NCI-H1092 (cell line): Measurements from ENCODE around the gene AKT3.
"Not testable (repeated sequence)": the region's sequence is repeated elsewhere in the genome, so short reads cannot be mapped to it uniquely, and the experiment has no call there.

Source experiments
- DNase-seq: peaks from one replicate; lab custom pipeline; 2025; lab: John Stamatoyannopoulos, UW

AKT3 gene

DNA sequence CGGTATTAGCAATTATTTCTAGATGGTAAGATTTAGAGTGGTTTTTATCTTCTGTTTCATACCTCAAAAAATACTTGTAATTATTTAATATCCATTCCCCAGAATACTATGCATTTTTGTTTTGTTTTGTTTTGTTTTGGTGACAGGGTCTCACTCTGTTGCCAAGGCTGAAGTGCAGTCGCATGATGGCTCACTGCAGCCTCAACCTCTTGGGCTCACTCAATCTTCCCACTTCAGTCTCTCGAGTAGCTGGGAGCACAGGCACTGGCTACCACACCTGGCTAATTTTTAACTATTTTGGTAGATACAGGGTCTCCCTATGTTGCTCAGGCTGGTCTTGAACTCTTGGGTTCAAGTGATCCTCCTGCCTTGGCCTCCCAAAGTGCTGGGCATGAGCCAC lies 252.7 kb downstream of the AKT3 start:
- no peak for DNase-seq

DNA sequence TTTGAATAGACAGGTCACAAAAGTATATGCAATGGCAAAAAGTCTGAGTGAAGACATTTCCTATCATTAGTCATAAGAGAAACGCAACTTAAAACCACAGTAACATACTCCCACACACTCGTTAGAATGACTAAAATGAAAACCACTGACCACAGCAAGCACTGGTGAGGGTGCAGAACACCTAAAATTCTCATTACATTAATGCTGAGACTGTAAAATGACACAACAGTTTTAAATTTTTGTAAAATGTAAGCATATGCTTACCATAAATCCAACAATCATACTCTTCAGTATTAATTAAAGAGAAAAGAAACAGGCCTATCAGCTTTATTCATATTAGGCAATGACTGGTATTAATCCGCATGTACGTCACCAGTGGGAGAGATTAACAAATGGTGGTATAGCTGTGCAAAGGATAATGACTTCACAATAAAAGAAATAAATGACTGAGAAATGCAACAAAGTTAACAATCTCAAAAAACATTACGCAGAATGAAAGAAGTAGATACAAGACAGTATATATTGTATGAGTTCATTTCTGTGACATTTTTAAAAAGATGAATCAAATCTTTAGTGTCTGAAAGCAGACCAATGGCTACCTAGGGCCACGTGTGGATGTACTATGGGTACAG lies 253.5 kb downstream of the AKT3 start:
- DNase-seq, result no peak

GRCh38 chr1:243595527-243596210 lies 254.4 kb downstream of the AKT3 start:
- DNase-seq, result no peak

DNA sequence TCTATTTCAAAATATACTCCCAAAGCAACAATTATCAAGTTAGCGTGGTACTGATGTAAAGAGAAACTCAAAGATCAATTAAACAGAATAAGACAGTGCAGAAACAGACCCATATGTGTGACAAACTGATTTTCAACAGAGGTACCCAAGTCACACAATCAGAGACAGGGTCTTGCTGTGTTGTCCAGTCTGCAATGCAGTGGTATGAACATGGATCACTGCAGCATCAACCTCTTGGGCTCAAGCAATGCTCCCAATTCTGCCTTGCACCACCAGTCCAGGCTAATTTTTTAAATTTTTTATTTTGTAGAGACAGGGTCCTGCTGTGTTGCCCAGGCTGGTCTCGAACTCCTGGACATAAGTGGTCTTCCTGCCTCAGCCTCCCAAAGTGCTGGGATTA lies 255.6 kb downstream of the AKT3 start:
- DNase-seq, result no peak

- not testable (repeated sequence) for DNase-seq
Measured at GRCh38 chr1:243589286-243589685, 260.8 kb downstream of the AKT3 start.

DNA sequence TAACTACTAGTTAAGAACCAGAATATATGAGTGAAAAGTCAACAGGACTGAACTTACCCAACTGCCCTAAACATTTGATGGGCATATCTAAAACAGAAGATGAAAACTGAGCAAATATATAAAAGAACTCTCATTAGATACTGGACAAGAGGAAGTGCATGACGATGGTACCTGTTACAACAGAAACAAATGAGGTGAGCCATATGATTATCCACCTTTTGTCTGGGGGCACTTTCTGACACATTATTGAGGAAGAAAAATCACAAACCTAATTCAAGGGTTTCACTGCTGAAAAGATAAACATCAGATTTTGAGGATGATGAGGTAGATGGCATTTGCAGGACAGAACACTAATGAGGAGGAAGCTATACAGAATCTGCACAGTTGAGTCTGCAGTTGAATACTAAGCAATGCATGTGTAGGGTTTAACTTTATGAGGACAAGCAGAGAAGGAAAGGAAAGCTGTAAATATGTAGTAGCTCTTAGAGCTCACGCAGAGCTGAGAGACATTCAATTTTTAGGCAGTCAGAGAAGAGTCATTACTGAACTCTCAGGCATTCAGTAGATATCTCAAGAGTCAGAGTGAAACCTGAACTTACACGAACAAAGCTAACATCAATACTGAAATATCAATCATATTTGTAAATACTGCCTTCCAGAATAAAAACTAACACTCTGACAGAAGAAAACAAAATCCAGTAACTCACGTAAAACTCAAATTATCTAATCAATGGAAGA lies 262.1 kb downstream of the AKT3 start:
- DNase-seq, result no peak

DNA sequence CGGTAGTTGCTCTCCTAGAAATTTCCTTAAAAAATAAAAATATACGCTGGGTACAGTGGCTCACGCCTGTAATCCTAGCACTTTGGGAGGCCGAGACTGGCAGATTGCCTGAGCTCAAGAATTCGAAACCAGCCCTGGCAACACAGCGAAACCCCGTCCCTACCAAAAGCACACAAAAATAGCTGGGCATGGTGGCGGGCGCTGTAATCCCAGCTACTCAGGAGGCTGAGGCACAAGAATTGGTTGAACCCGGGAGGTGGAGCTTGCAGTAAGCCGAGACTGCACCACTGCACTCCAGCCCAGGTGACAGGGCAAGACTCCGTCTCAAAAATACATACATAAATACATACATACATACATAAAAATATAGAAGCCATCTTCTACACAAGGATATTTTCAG lies 262.8 kb downstream of the AKT3 start:
- no peak for DNase-seq

GRCh38 chr1:243585982-243586381 lies 264.1 kb downstream of the AKT3 start:
- no peak for DNase-seq

GRCh38 chr1:243582326-243582725 lies 267.7 kb downstream of the AKT3 start:
- no peak for DNase-seq

GRCh38 chr1:243580984-243581383 lies 269.1 kb downstream of the AKT3 start:
- no peak for DNase-seq

DNA sequence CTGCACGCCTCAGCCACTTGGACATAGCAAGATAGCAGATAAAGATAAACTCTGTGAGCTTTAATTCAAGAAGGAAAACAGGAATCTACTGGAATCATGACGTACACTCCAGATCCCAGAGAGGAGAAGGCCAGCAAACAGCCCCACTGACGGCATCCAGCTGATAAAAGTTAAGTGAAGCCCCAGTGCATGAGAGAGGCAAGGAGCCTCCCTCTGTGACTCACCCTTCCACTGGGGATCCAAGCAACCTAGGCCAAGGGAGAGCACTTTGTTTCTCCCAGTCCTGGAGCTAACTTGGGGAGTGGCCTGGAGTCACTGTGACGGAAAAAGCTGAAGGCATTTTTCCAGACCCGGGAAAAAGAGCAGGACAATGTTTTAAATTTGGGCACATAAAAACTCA lies 270.0 kb downstream of the AKT3 start:
- no peak for DNase-seq

- peak; percentile 25 for DNase-seq
Measured at GRCh38 chr1:243575070-243575469, 275.0 kb downstream of the AKT3 start.

- DNase-seq, result no peak
Measured at GRCh38 chr1:243572940-243573339, 277.1 kb downstream of the AKT3 start.

- no peak for DNase-seq
Measured at GRCh38 chr1:243568793-243569192, 281.2 kb downstream of the AKT3 start.

DNA sequence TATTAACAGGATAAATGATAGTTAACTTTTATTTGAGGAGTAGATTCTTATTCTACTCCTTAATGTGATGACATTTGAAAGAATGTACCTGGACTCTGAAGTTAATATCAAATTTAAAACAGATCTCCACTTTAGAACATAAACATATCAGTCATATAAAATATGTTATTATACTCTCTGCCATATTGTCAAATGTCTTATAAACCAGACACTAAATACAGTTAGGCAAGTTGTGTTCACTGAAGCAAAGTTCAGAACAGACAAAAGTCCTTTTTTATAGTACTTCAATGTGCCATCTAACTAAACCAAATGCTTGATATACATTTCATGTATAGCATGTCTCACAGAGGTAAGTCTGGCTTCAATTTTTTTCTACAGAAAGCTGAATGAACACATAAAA lies 285.2 kb downstream of the AKT3 start:
- no peak for DNase-seq

- DNase-seq, result no peak
Measured at GRCh38 chr1:243563732-243564131, 286.3 kb downstream of the AKT3 start.

- DNase-seq, result no peak
Measured at GRCh38 chr1:243562473-243562872, 287.6 kb downstream of the AKT3 start.

- no peak for DNase-seq
Measured at GRCh38 chr1:243561588-243562319, 288.3 kb downstream of the AKT3 start.

GRCh38 chr1:243559575-243560162 lies 290.4 kb downstream of the AKT3 start:
- DNase-seq, result no peak

DNA sequence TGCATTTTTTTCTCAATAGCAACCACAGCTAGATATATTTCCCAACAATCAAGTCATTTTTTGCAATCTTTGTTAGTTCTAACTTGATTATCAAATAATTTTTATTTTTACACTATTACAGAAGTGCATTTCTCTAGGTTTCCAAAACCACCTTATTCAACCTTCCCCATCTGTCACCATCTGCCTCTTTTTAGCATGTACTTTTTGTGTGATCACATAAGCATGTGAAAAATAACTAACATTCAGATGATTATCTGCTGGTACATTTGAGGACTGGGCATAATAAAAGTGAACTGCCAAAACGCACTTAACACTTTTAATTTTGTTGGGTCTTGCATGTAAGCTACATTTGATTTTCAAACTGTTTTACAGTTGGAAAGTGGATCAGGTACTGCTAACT lies 291.5 kb downstream of the AKT3 start:
- no peak for DNase-seq

GRCh38 chr1:243557866-243558265 lies 292.2 kb downstream of the AKT3 start:
- DNase-seq, result no peak

DNA sequence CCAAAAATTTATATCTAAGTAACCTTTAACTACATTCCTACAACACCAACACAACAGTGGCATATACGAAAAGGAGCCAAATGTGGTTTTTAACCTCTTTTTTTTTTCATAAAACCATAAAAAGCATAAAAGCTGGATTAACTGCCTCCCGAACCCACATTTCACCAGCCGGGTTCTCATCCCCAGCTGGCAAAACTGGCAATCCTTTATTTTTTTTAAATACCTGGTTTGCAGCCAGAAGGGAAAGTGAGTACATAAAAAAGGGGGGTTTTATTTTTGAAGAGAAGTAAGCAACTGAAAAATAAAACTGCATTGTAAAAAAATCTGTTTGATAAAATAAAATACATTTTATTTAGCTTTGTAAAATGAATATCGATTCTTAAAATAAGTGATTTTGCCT lies 295.4 kb downstream of the AKT3 start:
- DNase-seq, result no peak
